Transverse colon (tissue), 4 donors: Measurements from ENCODE around the gene DAAM1. TPM values are rescaled to one million over a fixed set of nuclear protein-coding genes. Genes with fewer than 3 reads are reported as not detected.

Experiments
- DNase-seq: peaks from one replicate; pipeline ENCODE4 v3.0.0-alpha.2; 2019
- H3K27ac ChIP-seq, 4 donors: fragments of 200-600 bp; sonication (generic); 2 replicates each; pipeline ENCODE4 v1.5.1; 2016 to 2018; ENCODE audit warnings: inconsistent platforms in 4 of 4
- H3K27me3 ChIP-seq: fragments of 200-600 bp; sonication (generic); 2 replicates; pipeline ENCODE4 v1.5.1; 2017; ENCODE audit warnings: inconsistent platforms
- H3K36me3 ChIP-seq, 4 donors: fragments of 200-600 bp; sonication (generic); 2 replicates each; pipeline ENCODE4 v1.5.1; 2017 to 2019; ENCODE audit warnings: inconsistent platforms in 4 of 4
- H3K4me1 ChIP-seq, 4 donors: fragments of 200-600 bp; sonication (generic); 2 replicates each; pipeline ENCODE4 v1.5.1; 2017 to 2020; ENCODE audit warnings: inconsistent platforms in 4 of 4
- H3K4me3 ChIP-seq, 4 donors: fragments of 200-600 bp; sonication (generic); 1 replicate in 1 of 4; 2 replicates in 3 of 4; pipeline versions ENCODE4 v1.5.1 to v1.6.1; 2017 to 2019; ENCODE audit warnings: inconsistent platforms in 4 of 4
- H3K9me3 ChIP-seq, 2 donors: fragments of 200-600 bp; sonication (generic); 2 replicates each; pipeline ENCODE4 v1.5.1; 2017 to 2019; ENCODE audit warnings: inconsistent platforms in 2 of 2
- CTCF ChIP-seq, 5 experiments: fragments of 200-600 bp in 3 of 5; fragments of 450-650 bp in 2 of 5; sonication (generic) in 3 of 5; IDR thresholded peaks; 1 replicate in 2 of 5; 2 replicates in 3 of 5; pipeline ENCODE4 v1.5.1; 2016 to 2017; ENCODE audit warnings: antibody characterized with exemption in 5 of 5, inconsistent platforms in 3 of 5, mild to moderate bottlenecking in 2 of 5, moderate library complexity in 1 of 5
- EP300 ChIP-seq: sonication (generic); formaldehyde crosslinking; IDR thresholded peaks from one replicate; pipeline ENCODE4 v1.6.1; 2017; ENCODE audit warnings: antibody characterized with exemption, low read depth
- POLR2A ChIP-seq: fragments of 450-650 bp; IDR thresholded peaks from one replicate; pipeline ENCODE4 v1.6.1; 2016; ENCODE audit warnings: antibody characterized with exemption, mild to moderate bottlenecking, moderate library complexity
- POLR2AphosphoS5 ChIP-seq, 3 donors: sonication (generic); formaldehyde crosslinking; IDR thresholded peaks; one replicate each; pipeline ENCODE4 v1.6.1; 2016; ENCODE audit warnings: antibody characterized with exemption in 3 of 3
- WGBS, 2 donors: methylation state at CpG; one replicate each; pipeline ENCODE4 v1.1.5; 2018; ENCODE audit warnings: low coverage in 1 of 2; 5-methylcytosine and 5-hydroxymethylcytosine counted together
- in situ Hi-C, 4 donors: fragments of 200-750 bp; cut with MboI; loops; one replicate each; pipeline versions ENCODE4 v1.15.0 to v1.15.1; 2017; ENCODE audit warnings: low sequenced_read_pairs in 3 of 4, low pct_ligation_motif_present in 1 of 4, low pct_unique_long_range_greater_than_20kb in 1 of 4
- intact Hi-C: fragments of 100-400 bp; cut with DNase I; formaldehyde crosslinking; loops from one replicate; pipeline ENCODE4 v1.15.1; 2023; ENCODE audit warnings: low total_unique reads
- total RNA-seq, 4 donors: library from RNA; depleted of rRNA; stranded (reverse); fragments of >200 nt; gene quantifications; one replicate each; pipeline ENCODE4 v1.1.0, GENCODE V29; 2016

The DAAM1 gene
- total RNA-seq, 4 donors from 2014 or later = 23.9 to 44.5 (median 42.8) TPM

- Histone ChIP-seq H3K36me3 (no peaks in the 10 kb centered on the region), H3K27ac (no peak overlapping the region), H3K9me3 (no peaks in the 10 kb centered on the region), H3K27me3 (no peaks in the 10 kb centered on the region), H3K4me1 (peaks cover 0 to 17% (median 5%) of the 10 kb centered on the region in 4 donors), H3K4me3 (no peak overlapping the region)
- intact Hi-C loops = no loop called here
- 88% methylated on average over 2 of the region's 2 CpGs; no CpG with 5 or more reads in 1 of the 2 donors for WGBS, 2 donors
- DNase-seq = no peak
- no peak for TF ChIP-seq POLR2AphosphoS5 (IDR thresholded peaks at IDR 0.05)
- TF ChIP-seq EP300 = no peak
- in situ Hi-C loops = no loop called here
These were observed 113.8 kb downstream of the DAAM1 start for GRCh38 chr14:59302313-59302712.

- Histone ChIP-seq H3K4me1 (peaks cover 0 to 17% (median 5%) of the 10 kb centered on the region in 4 donors), H3K9me3 (no peaks in the 10 kb centered on the region), H3K27me3 (no peaks in the 10 kb centered on the region), H3K4me3 (no peak overlapping the region), H3K36me3 (no peaks in the 10 kb centered on the region), H3K27ac (no peak overlapping the region)
- no peak for TF ChIP-seq POLR2AphosphoS5 (IDR thresholded peaks at IDR 0.05)
- TF ChIP-seq CTCF (IDR thresholded peaks at IDR 0.05) = no peak
- no peak for TF ChIP-seq EP300
- TF ChIP-seq POLR2A = no peak
- intact Hi-C loops = no loop called here
- in situ Hi-C loops = no loop called here
- no peak for DNase-seq
- 63 to 100% methylated on average over 2 of the region's 2 CpGs for WGBS, 2 donors
These were observed 114.7 kb downstream of the DAAM1 start for GRCh38 chr14:59303216-59303615.

- peaks cover 0 to 23% (median 5%) of the 10 kb centered on the region in 4 donors for H3K4me1 ChIP-seq
- H3K36me3 ChIP-seq = no peaks in the 10 kb centered on the region
- H3K4me3 ChIP-seq = no peak overlapping the region
- DNase-seq = no peak
- no peak for TF ChIP-seq POLR2AphosphoS5 (IDR thresholded peaks at IDR 0.05)
- no peaks in the 10 kb centered on the region for H3K9me3 ChIP-seq
- H3K27ac ChIP-seq = peak overlapping the region in 1 of 4 donors; percentile 20
- in situ Hi-C loops (no loop called here), intact Hi-C loops (no loop called here)
- H3K27me3 ChIP-seq = no peaks in the 10 kb centered on the region
These were observed 116.8 kb downstream of the DAAM1 start for GRCh38 chr14:59305231-59305630.

- TF ChIP-seq EP300 = no peak
- no peak for TF ChIP-seq CTCF (IDR thresholded peaks at IDR 0.05)
- no peak for TF ChIP-seq POLR2A
- no peak for TF ChIP-seq POLR2AphosphoS5 (IDR thresholded peaks at IDR 0.05)
- DNase-seq = no peak
- Histone ChIP-seq H3K4me3 (no peak overlapping the region), H3K27me3 (no peaks in the 10 kb centered on the region), H3K36me3 (no peaks in the 10 kb centered on the region), H3K4me1 (peaks cover 0 to 23% (median 5%) of the 10 kb centered on the region in 4 donors), H3K27ac (peak overlapping the region in 1 of 4 donors; percentile 26), H3K9me3 (no peaks in the 10 kb centered on the region)
- 62 to 86% methylated on average over 1 of the region's 1 CpG for WGBS, 2 donors
- intact Hi-C loops = no loop called here
- in situ Hi-C loops = no loop called here
These were observed 117.5 kb downstream of the DAAM1 start for GRCh38 chr14:59305836-59306555.

- intact Hi-C loops = no loop called here
These were observed 118.3 kb downstream of the DAAM1 start for GRCh38 chr14:59306775-59307174.

More at GRCh38 chr14:59306775-59307174, 118.3 kb downstream of the DAAM1 start:
- Histone ChIP-seq H3K27me3 (no peaks in the 10 kb centered on the region), H3K4me1 (peaks cover 0 to 23% (median 5%) of the 10 kb centered on the region in 4 donors), H3K27ac (peak overlapping the region in 1 of 4 donors; percentile 26), H3K4me3 (no peak overlapping the region), H3K9me3 (no peaks in the 10 kb centered on the region), H3K36me3 (no peaks in the 10 kb centered on the region)
- DNase-seq = no peak
- 64 to 84% methylated on average over 1 of the region's 1 CpG for WGBS, 2 donors
- TF ChIP-seq POLR2A (no peak), POLR2AphosphoS5 (IDR thresholded peaks at IDR 0.05) (no peak), EP300 (no peak), CTCF (IDR thresholded peaks at IDR 0.05) (no peak)
- in situ Hi-C loops = no loop called here
